NCI-H2081 (cell line): ENCODE measurements around the gene ACSF2.

Source experiments
- DNase-seq, 2 experiments: peaks; one replicate each; lab custom pipeline; 2025; lab: John Stamatoyannopoulos, UW

Gene ACSF2

DNA sequence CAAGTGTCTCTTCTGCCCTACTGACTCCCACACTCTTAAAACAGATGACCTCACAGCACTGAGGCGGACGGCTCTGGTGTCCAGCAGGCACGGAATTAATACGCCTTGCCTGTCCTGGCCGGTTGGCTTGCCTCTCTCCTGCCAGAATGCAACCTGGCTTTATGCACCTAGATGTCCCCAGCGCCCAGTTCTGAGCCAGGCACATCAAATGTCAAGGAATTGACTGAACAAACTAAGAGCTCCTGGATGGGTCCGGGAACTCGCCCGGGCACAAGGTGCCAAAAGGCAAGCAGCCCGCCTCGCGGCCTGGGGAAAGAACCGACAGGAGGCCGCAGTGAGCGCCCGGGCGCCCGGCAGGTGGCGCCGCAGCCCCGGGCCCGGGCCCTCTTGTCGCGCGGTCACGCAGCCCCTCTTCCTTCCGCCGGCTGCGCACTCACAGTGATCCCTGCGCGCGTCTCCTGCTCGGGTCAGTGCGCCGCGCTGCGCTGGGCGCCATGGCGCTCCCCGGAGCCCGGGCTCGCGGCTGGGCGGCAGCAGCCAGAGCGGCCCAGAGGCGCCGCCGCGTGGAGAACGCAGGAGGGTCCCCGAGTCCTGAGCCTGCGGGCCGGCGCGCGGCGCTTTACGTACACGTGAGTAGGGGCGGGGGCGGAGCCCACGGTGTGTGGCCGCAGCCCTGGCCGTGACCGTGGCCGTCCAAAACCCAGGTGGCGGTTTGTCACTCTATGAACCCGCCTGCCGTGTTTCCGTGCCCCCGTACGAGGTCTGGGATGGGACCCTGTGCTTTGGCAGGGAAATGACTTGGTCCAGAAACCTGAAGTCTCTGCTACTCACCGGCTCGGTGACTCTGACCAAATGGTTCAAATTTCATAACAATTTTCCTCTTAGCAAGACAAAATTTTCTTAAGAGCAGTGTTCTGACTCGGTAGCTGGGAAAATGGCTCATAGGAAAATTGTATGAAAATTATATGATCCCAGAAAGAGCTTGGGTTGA, 52.7 kb downstream of the ACSF2 start, which contains the start of gene RSAD1:
Gene RSAD1, plus strand, starts transcription at position 470 of the 991 bp plus-strand sequence. Its CDS starts 25 bp downstream, at position 495.
- DNase-seq, result peak; percentile 88 to 93

DNA sequence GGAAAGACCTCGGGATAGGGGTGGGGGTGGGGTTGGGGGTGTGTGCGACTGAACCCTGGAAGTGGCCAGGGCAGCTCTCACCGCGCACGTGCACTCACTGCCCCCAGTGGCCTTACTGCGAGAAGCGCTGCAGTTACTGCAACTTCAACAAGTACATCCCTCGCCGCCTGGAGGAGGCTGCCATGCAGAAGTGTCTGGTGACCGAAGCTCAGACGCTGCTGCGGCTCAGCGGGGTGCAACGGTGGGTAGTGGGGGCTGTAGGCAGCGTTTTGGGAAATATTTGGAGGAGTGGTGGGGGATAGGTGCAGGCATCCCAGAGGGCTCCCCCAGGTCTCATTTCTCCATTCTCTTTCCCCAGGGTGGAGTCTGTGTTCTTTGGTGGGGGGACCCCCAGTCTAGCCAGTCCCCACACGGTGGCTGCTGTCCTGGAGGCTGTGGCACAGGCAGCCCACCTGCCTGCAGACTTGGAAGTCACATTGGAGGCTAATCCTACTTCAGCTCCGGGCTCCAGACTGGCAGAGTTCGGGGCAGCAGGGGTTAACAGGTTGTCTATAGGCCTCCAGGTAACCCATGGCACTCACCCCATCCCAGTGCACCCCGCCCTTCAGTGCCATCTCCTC, 53.6 kb downstream of the ACSF2 start:
- DNase-seq, result peak; percentile 69 to 81

DNA sequence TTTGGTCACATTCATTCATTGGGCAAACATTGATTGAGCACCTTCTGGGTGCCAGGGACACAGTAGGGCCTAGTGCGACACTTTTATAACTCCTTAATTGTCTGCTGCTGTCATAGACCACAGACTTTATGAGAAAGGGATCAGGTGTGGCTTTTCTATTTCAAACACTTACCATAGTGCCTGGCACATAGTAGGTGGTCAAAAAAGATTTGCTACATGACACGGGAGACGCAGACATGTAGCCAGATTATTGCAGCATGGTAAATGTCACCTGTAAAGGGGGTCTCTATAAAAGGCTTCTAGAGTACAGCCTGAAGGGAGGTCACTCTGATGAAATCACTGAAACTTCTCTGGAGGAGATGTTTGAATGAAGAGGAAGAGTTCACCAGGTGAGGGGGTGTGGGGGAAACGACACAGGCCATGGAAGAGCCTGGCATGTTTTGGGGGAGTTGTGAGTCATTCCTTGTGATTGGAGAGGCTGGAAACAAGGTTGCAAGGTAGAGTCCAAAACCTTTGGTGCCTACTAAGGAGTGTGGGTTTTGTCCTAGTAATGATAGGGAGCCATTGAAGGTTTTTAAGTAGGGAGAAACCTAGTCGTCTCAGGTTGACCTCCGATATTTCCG, 54.2 kb downstream of the ACSF2 start:
- DNase-seq, result no peak

DNA sequence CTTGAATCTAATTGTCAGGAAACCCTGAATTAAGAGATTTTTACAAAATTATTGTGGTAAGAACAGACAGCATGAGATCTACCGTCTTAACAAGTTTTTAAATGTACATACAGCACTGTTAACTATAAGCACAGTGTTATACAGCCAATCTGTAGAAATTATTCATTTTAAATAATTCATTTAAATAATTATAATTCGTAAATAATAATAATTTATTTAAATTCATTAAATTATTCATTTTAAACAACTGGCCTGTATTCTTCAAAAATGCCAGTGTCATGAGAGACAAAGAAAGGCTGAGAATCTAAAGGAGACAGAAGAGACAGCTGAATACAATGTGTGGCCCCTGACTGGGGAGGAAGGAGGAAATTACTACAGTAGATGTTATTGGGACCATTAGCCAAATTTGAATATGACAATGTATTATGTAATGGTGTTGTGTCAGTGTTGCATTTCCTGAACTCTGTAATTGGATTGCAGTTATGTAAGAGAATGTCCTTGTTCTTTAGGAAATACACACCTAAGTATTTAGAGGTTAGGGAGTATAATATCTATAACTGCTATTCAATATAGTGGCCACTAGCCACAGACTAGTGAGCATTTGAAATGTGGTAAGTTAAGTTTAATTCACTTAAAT, 55.0 kb downstream of the ACSF2 start:
- no peak for DNase-seq

DNA sequence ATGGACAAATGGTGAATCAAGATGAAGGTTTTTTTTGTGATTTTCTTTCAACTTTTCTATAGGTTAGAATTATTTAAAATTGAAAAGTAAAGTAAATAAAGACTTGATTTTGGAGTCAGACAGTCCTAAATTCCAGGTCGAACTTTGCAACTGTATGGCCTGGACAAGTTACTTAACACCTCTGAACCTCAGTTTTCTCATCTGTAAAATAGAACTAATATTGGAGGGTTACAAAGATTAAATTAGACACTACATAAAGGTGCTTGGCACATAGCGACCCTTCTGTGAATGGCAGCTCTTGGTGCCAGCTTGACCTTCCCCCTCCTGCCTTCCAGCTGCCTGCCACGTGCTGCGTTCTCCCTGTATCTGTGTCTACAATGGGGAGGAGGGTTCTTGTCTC, 55.6 kb downstream of the ACSF2 start:
- DNase-seq, result no peak

DNA sequence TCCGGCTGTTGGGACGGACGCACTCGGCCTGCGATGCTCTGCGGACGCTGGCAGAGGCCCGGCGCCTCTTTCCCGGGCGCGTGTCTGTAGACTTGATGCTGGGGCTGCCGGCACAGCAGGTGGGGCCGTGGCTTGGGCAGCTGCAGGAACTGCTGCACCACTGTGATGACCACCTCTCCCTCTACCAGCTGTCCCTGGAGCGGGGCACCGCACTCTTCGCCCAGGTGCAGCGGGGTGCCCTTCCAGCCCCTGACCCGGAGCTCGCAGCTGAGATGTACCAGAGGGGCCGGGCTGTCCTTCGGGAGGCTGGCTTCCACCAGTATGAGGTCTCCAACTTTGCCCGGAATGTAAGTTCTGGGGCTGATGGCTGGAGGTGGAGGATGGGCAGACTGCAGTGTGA, 56.1 kb downstream of the ACSF2 start:
- no peak for DNase-seq

DNA sequence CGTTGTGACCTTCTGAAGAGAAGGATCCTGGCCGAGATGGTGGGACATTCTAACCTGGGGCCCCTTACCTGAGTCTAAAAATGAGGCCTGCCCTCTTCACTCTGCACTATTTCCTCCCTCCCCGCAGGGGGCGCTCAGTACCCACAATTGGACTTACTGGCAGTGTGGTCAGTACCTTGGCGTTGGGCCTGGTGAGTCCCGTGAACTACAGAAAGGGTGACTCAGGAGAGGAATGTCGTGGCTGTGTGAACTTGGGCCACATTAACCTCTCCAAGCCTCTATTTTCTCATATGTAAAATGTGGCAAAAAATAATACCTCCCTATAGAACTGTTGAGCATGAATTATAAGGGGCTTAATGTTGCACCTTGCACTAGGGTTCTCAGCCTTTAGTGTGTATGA, 56.5 kb downstream of the ACSF2 start:
- peak; percentile 68 to 75 for DNase-seq

DNA sequence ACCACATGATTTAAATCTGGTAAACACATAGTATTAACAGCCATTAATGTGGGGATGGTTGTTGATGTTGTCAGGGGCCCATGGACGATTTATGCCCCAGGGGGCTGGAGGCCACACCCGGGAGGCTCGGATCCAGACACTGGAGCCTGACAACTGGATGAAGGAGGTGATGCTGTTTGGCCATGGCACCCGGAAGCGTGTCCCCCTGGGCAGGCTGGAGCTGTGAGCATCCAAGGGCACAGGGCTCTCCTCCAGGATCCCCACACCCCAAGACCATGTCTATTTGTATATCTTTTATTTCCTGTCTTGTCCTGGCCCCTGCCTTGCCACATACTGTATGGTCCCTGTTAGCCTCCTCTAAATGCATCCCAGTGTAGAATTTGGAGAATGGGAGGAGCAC, 57.2 kb downstream of the ACSF2 start:
- no peak for DNase-seq

DNA sequence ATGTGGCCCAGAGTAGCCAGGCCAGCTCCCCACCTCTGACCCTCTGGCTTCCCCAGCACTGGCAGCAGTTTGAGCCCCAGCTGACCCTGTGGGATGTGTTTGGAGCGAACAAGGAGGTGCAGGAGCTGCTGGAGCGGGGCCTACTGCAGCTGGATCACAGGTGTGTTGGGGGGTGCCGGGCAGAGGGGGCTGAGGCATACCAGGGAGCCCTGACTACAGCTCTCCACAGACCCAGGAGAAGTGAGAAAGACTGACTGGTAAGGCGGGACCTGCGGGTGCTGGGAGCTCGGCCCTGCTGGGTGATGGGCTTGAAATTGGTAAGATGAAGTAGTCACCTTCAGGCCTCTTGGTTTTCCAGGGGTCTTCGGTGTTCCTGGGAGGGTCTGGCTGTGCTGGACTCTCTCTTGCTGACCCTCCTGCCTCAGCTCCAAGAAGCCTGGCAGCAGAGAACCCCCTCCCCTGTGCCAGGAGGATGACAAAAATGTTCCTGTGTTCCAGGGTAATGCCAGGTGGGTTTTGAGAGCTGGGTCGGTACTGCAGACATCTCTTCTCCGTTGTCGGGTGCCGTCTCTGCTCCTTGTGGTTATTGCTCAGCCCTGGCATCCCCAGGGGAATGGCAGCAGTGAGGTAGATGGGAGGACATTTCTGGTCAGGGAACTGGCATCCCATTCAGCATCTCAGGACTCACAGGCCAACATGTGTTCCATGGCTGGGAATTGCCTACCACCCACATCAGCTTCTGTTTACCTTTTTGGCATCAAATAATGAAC, 58.6 kb downstream of the ACSF2 start:
- DNase-seq, result no peak

DNA sequence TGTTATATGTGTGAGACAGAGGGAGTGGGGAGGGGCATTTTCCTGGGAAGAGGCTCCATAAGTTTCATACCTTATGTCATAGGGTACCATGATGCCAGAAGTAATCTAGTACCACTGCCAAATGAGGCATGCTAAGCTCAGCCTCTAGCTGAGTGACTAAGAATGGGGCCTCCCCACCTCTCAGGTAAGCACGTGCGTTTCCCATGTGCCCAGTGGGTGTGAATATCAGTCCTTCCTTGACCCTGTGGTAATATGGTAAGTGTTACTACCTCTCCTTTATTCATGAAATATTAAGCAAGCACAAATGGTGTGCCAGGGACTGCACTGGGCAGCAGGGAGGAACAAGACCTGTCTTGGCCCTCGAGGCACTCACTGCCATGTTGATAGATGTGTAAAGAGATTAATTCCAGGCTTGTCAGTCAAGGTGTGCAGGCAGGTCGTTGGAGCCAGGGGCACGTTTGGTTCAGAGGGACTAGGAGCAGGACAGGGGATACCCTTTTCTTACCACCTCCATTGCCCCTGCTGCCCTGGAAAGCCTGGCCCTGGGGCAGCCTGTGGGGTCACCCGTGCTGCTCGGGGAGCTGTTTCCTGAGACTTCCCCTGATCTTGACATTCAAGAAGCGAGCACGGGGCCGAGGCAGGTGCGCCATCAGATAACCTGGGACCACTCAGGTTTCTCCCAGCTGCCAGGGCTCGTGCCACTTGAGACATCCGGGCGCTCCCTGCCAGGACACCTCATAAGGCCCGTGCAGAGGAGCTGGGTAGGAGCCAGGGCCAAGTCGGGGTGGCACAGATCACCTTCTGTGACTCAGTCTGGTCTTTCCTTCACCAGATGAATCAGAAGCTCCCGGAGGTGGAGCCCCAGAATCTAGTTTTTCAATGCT, 61.4 kb downstream of the ACSF2 start:
- DNase-seq, result no peak

DNA sequence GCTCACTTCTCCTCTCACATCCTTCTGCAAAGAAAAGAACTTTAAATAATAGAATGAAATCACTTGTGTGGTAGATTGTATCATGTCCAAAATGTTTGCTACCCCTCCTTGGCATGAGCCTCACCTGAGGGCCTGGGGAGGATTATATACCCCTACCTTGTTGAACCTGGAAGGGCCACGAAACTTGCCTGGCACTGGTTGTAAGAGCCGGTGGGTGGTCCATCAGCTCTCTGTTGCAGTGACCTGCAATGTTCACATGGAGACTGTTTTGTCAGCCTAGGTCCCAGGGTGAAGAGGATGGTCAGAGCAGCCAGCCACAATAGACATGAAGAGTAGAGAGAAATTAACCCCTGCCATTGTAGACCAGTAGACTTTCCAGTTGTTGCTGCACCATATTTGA, 62.9 kb downstream of the ACSF2 start:
- DNase-seq, result no peak

DNA sequence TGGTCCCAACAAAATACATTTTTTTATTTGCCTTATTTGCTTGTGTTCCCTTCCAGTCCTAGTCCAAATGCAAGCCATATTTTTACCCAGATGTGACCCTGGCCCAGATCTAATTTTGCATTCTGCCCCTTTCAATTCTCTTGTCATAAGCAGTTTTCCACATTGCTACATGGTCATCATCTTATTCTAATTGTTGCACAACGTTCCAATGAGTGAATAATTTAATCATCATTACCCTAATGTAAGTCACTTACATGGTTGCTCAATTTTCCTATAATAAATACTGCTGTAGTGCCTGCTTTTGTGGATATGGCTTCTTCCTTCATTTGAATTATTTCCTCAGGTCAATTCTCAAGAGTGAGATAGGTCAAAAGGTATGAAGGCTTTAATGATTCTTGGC, 65.5 kb downstream of the ACSF2 start:
- DNase-seq, result no peak

DNA sequence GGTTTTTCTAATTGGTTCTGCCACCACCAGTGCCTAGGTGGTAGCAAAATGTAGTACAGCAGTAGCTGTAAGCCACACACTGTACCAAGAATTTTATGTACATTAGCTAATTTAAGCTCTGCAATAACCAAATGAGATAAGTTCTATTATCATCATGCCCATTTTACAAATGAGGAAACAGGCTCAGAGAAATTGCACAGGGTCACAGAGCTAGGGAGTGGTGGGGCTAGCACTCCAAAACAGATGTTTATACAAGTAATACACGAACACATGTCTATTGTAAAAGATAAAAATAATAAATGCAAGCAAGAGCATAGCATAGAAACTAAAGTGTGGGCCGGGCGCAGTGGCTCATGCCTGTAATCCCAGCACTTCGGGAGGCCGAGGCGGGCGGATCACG, 66.2 kb downstream of the ACSF2 start:
- DNase-seq, result no peak

DNA sequence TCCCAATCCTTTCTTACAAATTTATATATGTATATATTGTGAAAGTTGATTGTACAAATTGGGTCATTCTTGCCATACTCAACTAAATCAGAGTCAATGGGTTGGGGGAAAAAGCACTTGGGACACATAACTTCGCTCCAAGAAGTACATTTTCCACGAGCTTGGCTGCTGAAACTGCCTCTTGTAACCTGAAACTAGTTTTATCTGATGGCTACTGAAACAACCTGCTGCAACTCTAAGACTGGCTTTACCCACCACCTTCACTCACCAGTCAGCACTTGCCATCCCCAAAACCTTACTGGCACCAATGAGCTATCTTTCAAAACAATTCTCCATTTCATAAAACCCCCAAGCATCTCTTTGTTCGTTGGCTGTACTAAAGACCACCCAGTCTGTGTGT, 67.7 kb downstream of the ACSF2 start:
- DNase-seq, result no peak

DNA sequence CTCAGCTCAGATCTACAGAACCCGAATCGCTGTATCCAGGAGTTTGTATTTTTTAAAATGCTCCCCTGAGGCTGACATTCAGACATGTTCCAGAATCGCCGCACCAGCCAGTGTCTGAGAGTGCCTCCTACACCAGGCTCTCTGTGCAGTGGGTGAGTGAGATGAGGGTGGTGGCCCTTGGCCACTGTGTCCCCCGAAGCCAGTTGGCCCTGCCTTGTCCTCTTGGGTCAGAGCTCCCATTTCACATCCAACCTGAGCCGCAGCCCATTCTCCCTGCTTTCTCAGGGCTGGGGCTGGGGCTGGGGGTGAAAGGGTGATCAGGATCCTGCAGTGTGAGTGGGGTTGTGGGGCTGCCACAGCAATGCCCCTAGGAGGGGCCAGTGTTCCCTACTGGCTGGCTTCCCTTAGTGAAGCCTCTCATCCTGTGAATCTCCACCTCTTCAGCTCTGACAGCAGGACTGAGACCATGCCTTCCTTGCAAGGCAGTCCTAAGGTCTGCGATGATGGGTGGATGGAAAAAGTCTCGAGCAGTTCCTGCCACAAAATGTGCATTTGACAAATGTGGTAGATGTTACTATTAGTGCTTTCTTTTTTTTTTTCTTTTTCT, 69.3 kb downstream of the ACSF2 start:
- DNase-seq, result no peak

DNA sequence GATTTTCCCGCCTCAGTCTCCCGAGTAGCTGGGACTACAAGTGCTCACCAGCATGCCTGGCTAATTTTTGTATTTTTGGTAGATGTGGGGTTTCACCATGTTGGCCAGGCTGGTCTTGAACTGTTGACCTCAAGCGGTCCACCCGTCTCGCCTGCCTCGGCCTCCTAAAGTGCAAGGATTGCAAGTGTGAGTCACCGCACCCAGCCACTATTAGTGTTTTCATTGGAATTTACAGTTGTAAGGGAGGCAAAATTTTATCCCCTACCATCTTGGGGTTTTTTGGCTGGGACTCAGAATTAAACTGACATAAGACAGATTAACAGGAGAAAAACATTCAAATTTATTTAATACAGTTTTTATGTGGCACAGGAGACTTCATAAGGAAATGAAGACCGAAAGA, 69.9 kb downstream of the ACSF2 start:
- no peak for DNase-seq

DNA sequence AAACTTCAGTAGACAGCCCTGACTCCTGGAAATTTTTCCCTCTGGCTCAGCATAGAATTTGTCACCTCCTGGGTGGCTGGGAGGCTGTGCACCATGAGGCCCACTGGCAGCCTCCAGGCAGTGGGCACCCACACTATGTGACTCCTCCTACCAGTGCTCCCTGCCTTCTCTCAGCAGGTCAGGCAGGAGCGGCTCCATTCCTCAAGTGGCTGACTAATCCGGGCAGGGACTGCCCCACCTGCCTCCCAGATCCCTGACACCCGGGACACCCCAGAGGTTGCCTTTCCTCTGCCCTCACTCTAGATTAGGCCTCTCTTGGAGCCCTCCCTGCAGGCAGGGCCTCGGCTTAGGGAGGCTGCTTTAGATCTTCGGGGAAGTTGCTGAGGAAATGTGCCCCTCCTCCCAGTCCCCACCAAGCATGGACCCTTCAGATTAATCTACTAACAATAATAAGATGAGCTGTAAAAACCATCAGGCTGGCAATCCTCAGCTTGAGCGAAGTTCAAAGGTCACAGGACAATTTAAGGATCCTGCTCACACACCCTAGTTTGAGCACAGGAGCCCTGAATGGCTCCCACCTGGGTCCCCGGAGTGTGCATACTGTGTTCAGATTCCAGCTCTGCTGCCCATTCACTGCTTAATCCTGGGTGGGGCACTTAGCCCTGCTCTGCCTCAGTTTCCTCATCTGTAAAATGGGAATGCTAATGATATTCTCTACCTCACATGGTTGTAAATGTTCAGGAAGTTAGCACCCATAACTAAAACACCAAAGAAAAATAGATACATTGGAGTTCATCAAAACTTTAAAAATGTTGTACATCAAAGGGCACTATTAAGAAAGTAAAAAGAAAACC, 72.2 kb downstream of the ACSF2 start:
- no peak for DNase-seq

DNA sequence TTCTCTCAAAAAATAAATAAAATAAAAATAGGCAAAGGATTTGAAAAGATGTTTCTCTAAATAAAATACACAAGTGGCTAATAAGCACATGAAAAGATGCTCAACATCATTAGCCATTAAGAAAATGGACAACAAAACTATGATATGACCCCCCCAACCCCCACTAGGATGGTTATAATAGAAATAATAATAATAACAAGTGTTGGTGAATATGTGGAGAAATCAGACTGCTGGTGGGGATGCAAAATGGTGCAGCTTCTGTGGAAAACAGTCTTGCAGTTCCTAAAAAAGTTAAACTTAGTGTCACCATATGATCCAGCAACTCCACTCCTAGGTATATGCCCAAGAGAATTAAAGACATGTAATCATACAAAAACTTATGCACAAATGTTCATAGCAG, 73.3 kb downstream of the ACSF2 start:
- no peak for DNase-seq

DNA sequence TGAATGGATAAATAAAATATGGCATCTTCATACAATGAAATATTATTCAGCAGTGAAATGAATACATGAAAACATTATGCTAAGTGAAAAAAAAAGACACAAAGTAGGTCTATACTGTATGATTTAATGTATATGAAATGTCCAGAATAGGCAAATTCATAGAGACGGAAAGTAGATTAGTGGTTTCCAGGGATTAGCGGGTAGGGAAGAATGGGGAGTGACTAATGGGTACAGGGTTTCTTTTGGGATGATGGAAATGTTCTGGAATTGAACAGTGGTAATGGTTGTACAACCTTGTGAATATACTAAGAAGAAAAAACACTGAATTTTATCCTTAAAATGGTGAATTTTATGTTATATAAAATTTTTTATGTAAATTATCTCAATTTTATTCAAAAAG, 73.7 kb downstream of the ACSF2 start:
- no peak for DNase-seq
